GM12878 (cell line): ENCODE data around the gene GLB1L3.

Source experiments
- KDM1A ChIP-seq: fragments of 200-600 bp; sonication (generic); IDR thresholded peaks from 2 replicates; pipeline ENCODE4 v1.6.1; 2016; ENCODE audit warnings: borderline replicate concordance
- NFIC ChIP-seq: IDR thresholded peaks from 2 replicates; pipeline ENCODE4 v1.6.1; 2012; ENCODE audit warnings: low read depth, mild to moderate bottlenecking, inconsistent platforms, low read length, moderate library complexity
- PBX3 ChIP-seq: IDR thresholded peaks from 2 replicates; pipeline ENCODE4 v1.6.1; 2011; ENCODE audit warnings: mild to moderate bottlenecking, low read depth, low read length, moderate library complexity; ENCODE audit not compliant: insufficient replicate concordance
- POLR2A ChIP-seq: IDR thresholded peaks from 2 replicates; pipeline ENCODE4 v1.6.1; 2011; ENCODE audit warnings: low read depth, mild to moderate bottlenecking, low read length
- RBBP5 ChIP-seq: fragments of 200-600 bp; sonication (generic); conservative IDR thresholded peaks from 2 replicates; pipeline ENCODE4 v1.6.1; 2016
- RFX5 ChIP-seq: IDR thresholded peaks from 2 replicates; pipeline ENCODE4 v1.6.1; 2011; ENCODE audit warnings: low read depth, low read length, improper control_type of control experiment
- YY1 ChIP-seq: IDR thresholded peaks from 2 replicates; pipeline ENCODE4 v1.6.1; 2011; ENCODE audit warnings: low read depth, mild to moderate bottlenecking, low read length

- no peak for TF ChIP-seq NFIC
- TF ChIP-seq RFX5, result no peak
- no peak for TF ChIP-seq POLR2A
- no peak for TF ChIP-seq KDM1A
- no peak for TF ChIP-seq YY1
- no peak for TF ChIP-seq RBBP5
- no peak for TF ChIP-seq PBX3
These were observed 1.0 kb upstream of the GLB1L3 start for GRCh38 chr11:134275188-134275533.
